GM21737 (cell line): Measurements from ENCODE around the gene NDE1.
"Not testable (repeated sequence)": the region's sequence is repeated elsewhere in the genome, so short reads cannot be mapped to it uniquely, and the experiment has no call there.

Source experiments
- ATAC-seq: cut with Tn5 transposase; IDR thresholded peaks from one replicate; pipeline ENCODE4 v1.9.1; 2021; ENCODE audit warnings: mild to moderate bottlenecking, moderate library complexity; ENCODE audit not compliant: unreplicated experiment

NDE1 gene

DNA sequence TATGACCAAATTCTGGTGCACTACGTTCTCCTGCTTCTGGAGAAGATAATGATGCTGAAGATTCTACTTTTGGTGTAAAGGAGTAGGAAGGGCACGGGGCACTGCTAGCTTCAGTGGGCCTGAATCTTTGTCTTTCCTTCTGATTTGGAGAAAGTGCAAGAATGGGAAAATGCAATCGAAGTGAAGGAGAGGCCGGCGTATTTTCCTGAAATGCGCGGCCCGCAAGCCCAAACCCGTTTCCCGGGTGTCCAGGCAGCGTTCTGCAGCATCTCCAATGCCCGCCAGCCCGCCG is 372 bp upstream of the NDE1 start:
- ATAC-seq: no peak

GRCh38 chr16:15650698-15651171 is 690 bp downstream of the NDE1 start:
- no peak for ATAC-seq

GRCh38 chr16:15652293-15653001 is 2.4 kb downstream of the NDE1 start:
- no peak for ATAC-seq

DNA sequence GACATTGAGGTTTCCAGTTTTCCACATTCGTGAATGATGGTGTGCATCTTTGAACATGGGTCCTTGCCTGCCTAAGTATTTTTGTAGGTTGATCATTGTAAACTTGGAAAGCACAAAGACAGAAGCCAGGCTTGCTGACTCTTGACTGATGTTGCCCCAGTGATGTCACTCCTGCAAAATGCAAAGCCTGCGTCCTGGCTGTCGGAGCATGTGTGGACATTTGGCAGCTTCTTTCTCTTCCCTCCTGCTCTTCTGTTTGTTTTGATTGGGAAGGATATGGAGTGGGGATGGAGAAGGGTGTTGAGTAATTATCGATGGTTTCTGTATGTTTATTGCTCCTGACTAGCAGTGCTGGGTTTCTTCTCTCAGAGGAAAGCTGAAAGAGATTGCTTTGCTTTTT is 3.2 kb downstream of the NDE1 start:
- ATAC-seq: no peak

DNA sequence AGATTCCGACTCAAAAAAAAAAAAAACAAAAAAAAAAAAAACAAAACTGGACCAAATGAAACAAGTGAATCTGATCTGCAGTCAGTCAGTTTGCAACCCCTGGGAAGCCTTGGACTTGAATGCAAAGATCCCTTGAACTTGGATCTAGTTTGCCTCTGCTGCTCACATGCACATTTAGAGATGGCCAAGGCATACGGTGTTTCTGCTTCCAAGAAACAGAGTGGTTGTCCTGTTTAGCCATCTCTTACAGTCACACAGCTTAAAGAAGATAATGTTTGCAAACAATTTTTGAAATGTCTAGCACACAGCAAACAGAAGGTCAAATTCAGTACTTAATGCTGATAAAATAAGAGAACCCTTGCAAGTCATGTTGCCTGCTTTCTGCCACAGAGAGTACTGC is 4.5 kb downstream of the NDE1 start:
- no peak for ATAC-seq

DNA sequence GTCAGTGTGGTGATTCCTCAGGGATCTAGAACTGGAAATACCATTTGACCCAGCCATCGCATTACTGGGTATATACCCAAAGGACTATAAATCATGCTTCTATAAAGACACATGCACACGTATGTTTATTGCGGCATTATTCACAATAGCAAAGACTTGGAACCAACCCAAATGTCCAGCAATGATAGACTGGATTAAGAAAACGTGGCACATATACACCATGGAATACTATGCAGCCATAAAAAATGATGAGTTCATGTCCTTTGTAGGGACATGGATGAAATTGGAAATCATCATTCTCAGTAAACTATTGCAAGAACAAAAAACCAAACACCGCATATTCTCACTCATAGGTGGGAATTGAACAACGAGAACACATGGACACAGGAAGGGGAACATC is 5.5 kb downstream of the NDE1 start:
- not testable (repeated sequence) for ATAC-seq

- no peak for ATAC-seq
Observed at GRCh38 chr16:15658149-15658548, 8.1 kb downstream of the NDE1 start.

DNA sequence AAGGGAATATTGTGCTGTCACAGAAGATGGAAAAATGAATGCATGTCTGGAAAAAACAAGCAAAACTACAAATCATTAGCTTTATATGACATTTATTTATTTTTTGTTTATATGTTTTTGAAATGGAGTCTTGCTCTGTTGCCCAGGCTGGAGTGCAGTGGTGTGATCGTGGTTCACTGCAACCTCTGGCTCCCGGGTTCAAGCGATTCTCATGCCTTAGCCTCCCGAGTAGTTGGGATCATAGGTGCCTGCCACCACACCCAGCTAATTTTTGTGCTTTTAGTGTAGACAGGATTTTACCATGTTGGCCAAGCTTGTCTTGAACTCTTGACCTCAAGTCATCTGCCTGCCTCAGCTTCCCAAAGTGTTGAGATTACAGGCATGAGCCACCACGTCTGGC is 8.5 kb downstream of the NDE1 start:
- ATAC-seq: no peak

DNA sequence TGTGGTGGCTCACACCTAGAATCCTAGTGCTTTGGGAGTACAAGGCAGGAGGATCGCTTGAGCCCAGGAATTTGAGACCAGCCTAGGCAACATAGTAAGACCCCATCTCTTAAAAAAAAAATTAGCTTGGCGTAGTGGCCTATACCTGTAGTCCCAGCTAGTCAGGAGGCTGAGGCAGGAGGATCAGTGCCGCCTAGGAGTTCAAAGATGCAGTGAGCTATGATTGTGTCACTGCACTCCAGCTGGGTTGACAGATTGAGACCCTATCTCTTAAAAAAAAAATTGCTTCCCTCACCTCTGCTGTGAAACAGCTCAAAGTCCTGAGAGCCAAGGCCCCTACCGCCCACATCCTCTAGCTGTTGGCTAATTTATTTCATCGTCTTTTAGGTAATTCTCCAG is 10.2 kb downstream of the NDE1 start:
- ATAC-seq: no peak

- ATAC-seq: no peak
Observed at GRCh38 chr16:15665107-15665506, 15.1 kb downstream of the NDE1 start.

DNA sequence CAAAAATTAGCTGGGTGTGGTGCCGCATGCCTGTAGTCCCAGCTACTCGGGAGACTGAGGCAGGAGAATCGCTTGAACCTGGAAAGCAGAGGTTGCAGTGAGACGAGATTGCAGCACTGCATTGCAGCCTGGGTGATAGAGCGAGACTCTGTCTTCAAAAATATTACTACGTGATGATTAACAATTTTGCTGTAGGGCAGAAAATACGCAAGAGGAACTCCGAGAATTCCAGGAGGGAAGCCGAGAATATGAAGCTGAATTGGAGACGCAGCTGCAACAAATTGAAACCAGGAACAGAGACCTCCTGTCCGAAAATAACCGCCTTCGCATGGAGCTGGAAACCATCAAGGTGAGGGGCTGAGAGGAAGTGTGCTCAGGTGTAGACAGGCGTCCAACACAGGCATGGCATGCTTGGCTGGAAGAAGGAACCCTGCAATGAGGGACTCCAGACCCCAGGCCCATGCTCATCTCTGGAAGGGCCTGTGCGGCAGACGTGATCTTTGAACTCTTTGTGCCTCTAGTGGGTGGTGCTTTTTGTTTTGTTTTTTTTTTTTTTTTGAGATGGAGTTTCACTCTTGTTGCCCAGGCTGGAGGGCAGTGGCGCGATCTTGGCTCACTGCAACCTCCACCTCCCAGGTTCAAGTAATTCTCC is 17.2 kb downstream of the NDE1 start:
- no peak for ATAC-seq

GRCh38 chr16:15671530-15672117 is 21.6 kb downstream of the NDE1 start:
- ATAC-seq: no peak

DNA sequence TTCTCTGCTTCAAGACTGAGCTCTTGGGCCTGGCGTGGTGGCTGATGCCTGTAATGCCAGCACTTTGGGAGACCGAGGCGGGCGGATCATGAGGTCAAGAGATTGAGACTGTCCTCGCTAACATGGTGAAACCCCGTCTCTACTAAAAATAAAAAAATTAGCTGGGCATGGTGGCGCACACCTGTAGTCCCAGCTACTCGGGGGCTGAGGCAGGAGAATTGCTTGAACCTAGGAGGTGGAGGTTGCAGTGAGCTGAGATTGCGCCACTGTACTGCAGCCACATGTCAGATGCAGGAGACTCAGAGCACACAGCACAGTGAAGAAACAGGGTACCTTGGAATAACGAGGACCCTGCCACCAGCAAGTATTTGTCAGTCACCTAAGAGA is 22.1 kb downstream of the NDE1 start:
- not testable (repeated sequence) for ATAC-seq

GRCh38 chr16:15672514-15673167 is 22.6 kb downstream of the NDE1 start:
- ATAC-seq: no peak

GRCh38 chr16:15674571-15674970 is 24.5 kb downstream of the NDE1 start:
- no peak for ATAC-seq

DNA sequence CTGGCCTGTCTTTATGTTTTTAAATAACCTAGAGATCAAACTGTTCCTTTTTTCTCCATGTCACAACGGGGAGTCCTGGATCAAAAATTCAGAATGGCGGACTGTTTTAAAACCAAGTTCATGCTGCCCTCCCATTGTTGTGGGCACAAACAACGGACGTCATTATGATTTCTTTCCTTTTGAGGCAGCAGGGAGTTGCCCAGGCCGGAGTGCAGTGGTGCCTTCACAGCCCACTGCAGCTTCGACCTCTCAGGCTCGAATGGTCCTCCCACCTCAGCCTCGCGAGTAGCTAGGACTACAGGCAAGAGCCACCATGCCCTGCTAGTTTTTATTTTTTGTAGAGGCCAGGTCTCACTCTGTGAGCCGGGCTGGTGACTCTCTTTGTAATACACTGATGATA is 26.5 kb downstream of the NDE1 start:
- no peak for ATAC-seq

DNA sequence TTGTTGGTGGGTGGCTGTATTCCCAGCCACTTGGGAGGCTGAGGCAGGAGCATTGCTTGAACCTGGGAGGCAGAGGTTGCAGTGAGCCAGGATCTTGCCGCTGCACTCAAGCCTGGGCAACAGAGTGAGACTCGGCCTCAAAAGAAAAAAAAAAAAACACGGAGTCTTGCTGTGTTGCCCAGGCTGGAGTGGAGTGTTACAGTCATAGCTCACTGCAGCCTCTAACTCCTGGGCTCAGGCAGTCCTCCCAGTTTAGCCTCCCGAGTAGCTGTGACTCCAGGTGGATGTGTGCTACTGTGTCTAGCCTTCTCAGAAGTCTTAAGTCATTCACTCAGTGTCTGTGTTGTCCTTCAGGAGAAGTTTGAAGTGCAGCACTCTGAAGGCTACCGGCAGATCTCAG is 27.4 kb downstream of the NDE1 start:
- ATAC-seq: no peak

- ATAC-seq: no peak
Observed at GRCh38 chr16:15682105-15682570, 32.1 kb downstream of the NDE1 start.

DNA sequence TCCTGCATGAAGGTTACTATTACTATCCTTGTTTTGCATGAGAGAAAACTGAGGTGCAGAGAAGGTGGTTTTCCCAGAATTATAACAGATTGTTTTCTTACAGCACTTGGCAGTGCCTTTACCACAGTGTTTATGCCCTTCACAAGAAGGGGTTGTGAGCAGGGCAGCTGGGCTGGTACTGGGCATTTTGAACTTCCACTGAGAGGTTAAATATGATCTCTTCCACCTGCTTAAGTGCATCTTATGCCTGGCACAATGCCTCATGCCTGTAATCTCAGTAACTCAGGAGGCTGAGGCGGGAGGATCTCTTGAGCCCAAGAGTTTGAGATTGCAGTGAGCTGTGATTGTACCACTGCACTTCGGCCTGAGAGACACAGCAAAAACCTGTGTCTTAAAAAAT is 36.2 kb downstream of the NDE1 start:
- no peak for ATAC-seq

GRCh38 chr16:15689290-15689689 is 39.2 kb downstream of the NDE1 start:
- no peak for ATAC-seq

DNA sequence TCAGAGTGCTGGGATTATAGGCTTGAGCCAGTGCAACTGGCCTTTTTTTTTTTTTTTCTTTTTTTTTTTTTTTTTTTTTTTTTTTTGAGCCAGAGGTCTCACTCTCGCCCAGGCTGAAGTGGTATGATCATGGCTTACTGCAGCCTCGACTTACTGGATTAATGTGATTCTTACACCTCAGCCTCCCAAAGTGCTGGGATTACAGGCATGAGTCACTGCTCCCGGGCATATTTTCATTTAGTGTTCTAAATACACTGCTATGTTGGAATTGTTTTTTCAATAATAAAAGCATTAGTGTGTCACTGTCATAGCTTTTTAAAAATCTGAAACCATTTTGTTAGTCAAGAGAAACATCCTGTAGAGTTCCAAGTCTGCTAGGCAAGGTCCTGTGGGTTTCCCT is 40.3 kb downstream of the NDE1 start:
- no peak for ATAC-seq

DNA sequence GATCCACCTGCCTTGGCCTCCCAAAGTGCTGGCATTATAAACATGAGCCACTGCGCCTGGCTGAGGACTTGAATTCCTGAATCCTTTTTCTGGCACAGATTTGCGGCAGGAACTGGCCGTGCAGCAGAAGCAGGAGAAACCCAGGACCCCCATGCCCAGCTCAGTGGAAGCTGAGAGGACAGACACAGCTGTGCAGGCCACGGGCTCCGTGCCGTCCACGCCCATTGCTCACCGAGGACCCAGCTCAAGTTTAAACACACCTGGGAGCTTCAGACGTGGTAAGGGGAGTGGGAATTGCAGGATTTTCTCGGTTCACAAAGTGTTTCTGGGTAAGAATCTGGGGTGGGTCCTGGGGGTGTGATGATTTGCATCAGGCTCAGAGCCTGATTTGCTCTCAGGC is 41.0 kb downstream of the NDE1 start:
- ATAC-seq: no peak
